Kidney (tissue), 14 donors: ENCODE results near the gene GOLGA5. TPM values are rescaled to one million over a fixed set of nuclear protein-coding genes. Genes with fewer than 3 reads are reported as not detected.
A peak's percentile ranks its signal among the peaks of the same experiment; 100 is the strongest.
"Not testable (repeated sequence)": the region's sequence is repeated elsewhere in the genome, so short reads cannot be mapped to it uniquely, and the experiment has no call there.

ENCODE experiments used
- DNase-seq, 5 donors: peaks; one replicate each; pipeline ENCODE4 v3.0.0-alpha.2; 2013 to 2020
- FAIRE-seq: peaks from 2 replicates; lab custom pipeline; 2012; peaks lifted over from hg19 to GRCh38; lab: Jason Lieb, UNC
- H3K27ac ChIP-seq, 2 donors: one replicate each; pipeline ENCODE4 v1.7.0; 2013; ENCODE audit warnings: low read depth in 2 of 2, low read length in 2 of 2, inconsistent platforms in 1 of 2
- H3K27me3 ChIP-seq: one replicate; pipeline ENCODE4 v1.7.1; 2013; ENCODE audit warnings: low read length, inconsistent platforms; ENCODE audit not compliant: control insufficient read depth, insufficient read depth
- H3K36me3 ChIP-seq, 3 donors: one replicate each; pipeline versions ENCODE4 v1.7.0 to v1.7.1; 2013; ENCODE audit warnings: low read length in 3 of 3, control low read depth in 1 of 3, inconsistent platforms in 1 of 3; ENCODE audit not compliant: insufficient read depth in 3 of 3, control insufficient read depth in 2 of 3
- H3K4me1 ChIP-seq, 3 donors: one replicate each; pipeline versions ENCODE4 v1.7.0 to v1.7.1; 2013; ENCODE audit warnings: low read length in 3 of 3, inconsistent platforms in 1 of 3, low read depth in 1 of 3; ENCODE audit not compliant: control insufficient read depth in 2 of 3, insufficient read depth in 2 of 3
- H3K4me3 ChIP-seq, 3 donors: one replicate each; pipeline versions ENCODE4 v1.7.0 to v1.8.1; 2013; ENCODE audit warnings: low read length in 3 of 3, control low read depth in 1 of 3, inconsistent platforms in 1 of 3
- H3K9ac ChIP-seq, 3 donors: one replicate each; pipeline versions ENCODE4 v1.7.0 to v1.7.1; 2013; ENCODE audit warnings: low read length in 3 of 3, control low read depth in 1 of 3, inconsistent platforms in 1 of 3
- H3K9me3 ChIP-seq, 3 donors: one replicate each; pipeline versions ENCODE4 v1.7.0 to v1.7.1; 2013; ENCODE audit warnings: low read length in 3 of 3, control low read depth in 1 of 3, inconsistent platforms in 1 of 3; ENCODE audit not compliant: control insufficient read depth in 2 of 3, insufficient read depth in 1 of 3
- CTCF ChIP-seq: IDR thresholded peaks from 3 replicates; pipeline ENCODE4 v1.5.1; 2012; ENCODE audit warnings: mild to moderate bottlenecking, moderate library complexity, borderline replicate concordance; ENCODE audit not compliant: insufficient read depth; ENCODE audit errors: extremely low read depth
- intact Hi-C: fragments of 100-400 bp; cut with DNase I; formaldehyde crosslinking; loops from one replicate; pipeline ENCODE4 v1.11.1; 2022
- polyA plus RNA-seq: library from polyadenylated mRNA; stranded (reverse); fragments of 350-450 nt; fragmentation: Illumina TruSeq; extraction: RNeasy Lipid Tissue Mini Kit (QIAGEN cat#74804); gene quantifications from one replicate; pipeline ENCODE4 v1.2.3, GENCODE V29; 2014; ENCODE audit warnings: low read depth, low replicate concordance; ENCODE audit not compliant: insufficient read depth
- total RNA-seq: library from RNA; stranded (reverse); fragmentation: NEBNext Ultra II Directional; extraction: Animal tissue kit (Norgen Biotek cat#: 25700); gene quantifications from one replicate; pipeline ENCODE4 v1.2.1, GENCODE V29; 2021
- donor health status: control.
- donor health status: control.
- donor health status: control.
- donor health status: control.
- donor health status: control.
- donor health status: DM: yes; HTN: yes; CAD: no.
- donor health status: Normal renal cell carcinoma (clear cell type).

GOLGA5 gene
- total and polyA plus RNA-seq, 2 donors from 2014 or later = 27.7 to 33.7 TPM

GRCh38 chr14:92848887-92849286, 54.8 kb downstream of the GOLGA5 start:
- H3K4me3 ChIP-seq = no peak overlapping the region
- no peak for TF ChIP-seq CTCF
- H3K27me3 ChIP-seq = no peaks in the 10 kb centered on the region
- intact Hi-C loops = no loop called here
- H3K4me1 ChIP-seq = no peaks in the 10 kb centered on the region
- no peak overlapping the region for H3K27ac ChIP-seq
- H3K9me3 ChIP-seq = no peaks in the 10 kb centered on the region
- no peaks in the 10 kb centered on the region for H3K36me3 ChIP-seq
- no peak overlapping the region for H3K9ac ChIP-seq
- FAIRE-seq (no peak), DNase-seq (peak in 2 of 5 donors; percentile 51 to 66)

- intact Hi-C loops = no loop called here
- DNase-seq = no peak
- no peaks in the 10 kb centered on the region for H3K36me3 ChIP-seq
- H3K4me3 ChIP-seq = no peak overlapping the region
- FAIRE-seq = no peak
- H3K27me3 ChIP-seq = no peaks in the 10 kb centered on the region
- no peak overlapping the region for H3K27ac ChIP-seq
- no peaks in the 10 kb centered on the region for H3K9me3 ChIP-seq
- H3K4me1 ChIP-seq = no peaks in the 10 kb centered on the region
- TF ChIP-seq CTCF = no peak
- H3K9ac ChIP-seq = no peak overlapping the region
Observed at GRCh38 chr14:92850492-92850891, 56.4 kb downstream of the GOLGA5 start.

GRCh38 chr14:92853136-92853535, 59.0 kb downstream of the GOLGA5 start:
- H3K36me3 ChIP-seq, H3K27ac ChIP-seq, intact Hi-C loops, H3K4me3 ChIP-seq, H3K9me3 ChIP-seq, H3K27me3 ChIP-seq, H3K4me1 ChIP-seq, FAIRE-seq, H3K9ac ChIP-seq, DNase-seq: not testable (repeated sequence)

- no peak overlapping the region for H3K27ac ChIP-seq
- intact Hi-C loops = no loop called here
- H3K9ac ChIP-seq = no peak overlapping the region
- H3K9me3 ChIP-seq = no peaks in the 10 kb centered on the region
- no peak for FAIRE-seq
- no peaks in the 10 kb centered on the region for H3K27me3 ChIP-seq
- H3K4me3 ChIP-seq = no peak overlapping the region
- DNase-seq = no peak
- H3K4me1 ChIP-seq = no peaks in the 10 kb centered on the region
- no peak for TF ChIP-seq CTCF
- no peaks in the 10 kb centered on the region for H3K36me3 ChIP-seq
Observed at GRCh38 chr14:92860049-92860840, 66.1 kb downstream of the GOLGA5 start.
